HG02943 (cell line): Measurements from ENCODE around the gene SYNJ2.

Source experiments
- ATAC-seq: cut with Tn5 transposase; IDR thresholded peaks from one replicate; pipeline ENCODE4 v1.9.1; 2021; ENCODE audit warnings: mild to moderate bottlenecking, low read depth, moderate library complexity; ENCODE audit not compliant: unreplicated experiment

Gene SYNJ2

DNA sequence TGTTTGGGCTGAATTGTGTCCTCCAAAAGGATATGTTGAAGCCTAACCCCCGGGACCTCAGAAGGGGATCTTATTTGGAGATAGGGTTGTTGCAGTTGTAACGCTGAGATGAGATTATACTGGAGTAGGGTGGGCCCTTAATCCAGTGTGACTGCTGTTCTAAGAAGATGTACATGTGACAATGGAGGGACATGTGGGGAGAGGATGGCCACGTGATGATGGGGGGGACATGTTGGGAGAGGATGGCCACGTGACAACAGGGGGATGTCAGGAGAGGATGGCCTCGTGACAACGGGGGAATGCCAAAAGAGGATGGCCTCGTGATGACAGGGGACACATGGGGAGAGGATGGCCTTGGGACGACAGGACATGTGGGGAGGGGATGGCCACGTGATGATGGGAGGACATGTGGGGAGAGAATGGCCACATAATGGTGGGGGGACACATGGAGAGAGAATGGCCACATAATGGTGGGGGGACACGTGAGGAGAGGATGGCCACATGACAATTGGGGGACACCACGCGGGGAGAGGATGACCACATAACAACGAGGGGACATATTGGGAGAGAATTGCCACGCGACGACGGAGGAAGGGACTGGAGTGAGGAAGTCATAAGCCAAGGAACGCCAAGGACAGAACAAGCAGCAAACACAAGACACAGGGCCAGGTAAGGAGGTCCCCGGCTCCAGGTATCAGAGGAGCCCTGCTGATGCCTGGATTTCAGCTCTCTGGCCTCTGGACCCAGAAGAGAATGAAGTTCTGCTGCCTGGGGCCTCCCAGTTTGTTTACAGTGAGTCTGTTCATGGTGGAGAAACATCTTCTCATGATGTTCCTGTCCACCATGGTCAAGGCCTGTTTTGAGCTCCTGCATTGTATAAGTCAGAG, 29.2 kb downstream of the SYNJ2 start:
- ATAC-seq = no peak

DNA sequence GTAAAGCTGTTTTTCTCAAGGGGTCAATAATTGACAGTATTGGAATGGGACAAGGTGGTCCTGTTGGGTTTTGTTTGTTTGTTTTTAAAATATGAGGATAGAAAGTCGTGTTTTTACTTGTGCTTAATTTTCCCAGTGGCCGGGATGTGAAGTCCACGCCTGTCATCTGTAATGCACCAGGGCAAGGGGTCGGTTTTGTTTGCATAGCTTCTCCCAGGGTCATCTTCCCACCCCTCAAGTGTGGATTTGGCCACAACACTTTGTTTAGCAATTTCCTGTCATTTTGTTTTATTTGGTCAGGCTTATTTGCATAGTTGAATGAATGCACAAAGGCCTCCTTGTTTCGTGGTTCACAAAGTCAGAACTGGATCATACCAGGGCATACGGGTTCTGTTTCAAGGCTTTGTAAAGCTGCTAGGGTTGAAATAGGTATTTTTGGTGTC, 29.8 kb downstream of the SYNJ2 start:
- ATAC-seq = no peak

DNA sequence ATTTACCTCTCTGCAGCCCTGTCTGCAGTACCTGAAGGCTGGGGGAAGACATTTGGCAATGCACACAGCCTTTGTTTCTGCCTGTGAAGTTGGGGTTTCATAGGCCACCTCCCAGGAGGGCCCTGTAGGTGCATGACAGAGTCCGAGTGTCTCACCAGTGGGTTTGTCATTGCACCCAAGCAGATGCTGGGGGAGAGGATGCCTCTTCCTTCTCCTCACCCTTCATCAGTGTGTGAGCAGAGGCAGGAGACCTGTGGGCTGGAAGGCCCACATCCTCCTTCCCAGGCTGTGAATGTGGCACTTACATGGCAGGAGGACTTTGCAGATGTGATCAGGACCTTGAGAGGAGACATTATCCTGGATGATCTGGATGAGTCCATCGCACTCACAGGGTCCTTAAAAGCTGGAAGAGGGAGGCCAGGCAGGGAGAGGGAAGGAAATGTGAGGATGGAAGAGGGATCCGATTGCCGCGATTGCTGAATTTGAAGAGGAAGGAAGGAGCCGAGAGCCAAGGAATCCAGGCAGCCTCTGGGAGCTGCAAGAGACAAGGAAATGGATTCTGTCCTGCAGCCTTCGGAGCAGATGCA, 30.4 kb downstream of the SYNJ2 start:
- ATAC-seq = no peak

DNA sequence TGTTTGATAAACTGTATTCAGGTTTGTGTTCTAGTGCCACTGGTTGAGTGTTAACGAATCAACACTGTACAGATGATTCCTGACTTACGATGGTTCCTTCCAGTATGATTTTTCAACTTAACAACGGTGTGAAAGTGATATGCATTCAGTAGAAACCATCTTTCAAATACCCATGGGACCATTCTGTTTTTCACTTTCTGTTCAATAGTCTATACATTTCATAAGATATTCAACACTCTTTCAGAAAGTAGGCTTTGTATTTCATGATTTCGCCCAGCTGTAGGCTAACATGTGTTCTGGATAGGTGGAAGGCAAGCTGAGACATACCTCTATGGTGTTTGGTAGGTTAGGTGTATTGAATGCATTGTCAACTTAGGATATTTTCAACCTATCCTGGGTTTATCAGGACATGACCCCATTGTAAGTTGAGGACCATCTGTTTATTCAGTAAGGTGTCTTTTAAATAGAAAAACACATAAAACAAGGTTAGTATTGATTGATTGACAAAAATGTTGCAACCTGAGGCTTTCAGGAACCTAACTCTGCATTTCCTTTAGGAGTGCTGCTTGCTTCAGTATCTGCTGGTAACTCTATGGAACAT, 32.3 kb downstream of the SYNJ2 start:
- no peak for ATAC-seq

DNA sequence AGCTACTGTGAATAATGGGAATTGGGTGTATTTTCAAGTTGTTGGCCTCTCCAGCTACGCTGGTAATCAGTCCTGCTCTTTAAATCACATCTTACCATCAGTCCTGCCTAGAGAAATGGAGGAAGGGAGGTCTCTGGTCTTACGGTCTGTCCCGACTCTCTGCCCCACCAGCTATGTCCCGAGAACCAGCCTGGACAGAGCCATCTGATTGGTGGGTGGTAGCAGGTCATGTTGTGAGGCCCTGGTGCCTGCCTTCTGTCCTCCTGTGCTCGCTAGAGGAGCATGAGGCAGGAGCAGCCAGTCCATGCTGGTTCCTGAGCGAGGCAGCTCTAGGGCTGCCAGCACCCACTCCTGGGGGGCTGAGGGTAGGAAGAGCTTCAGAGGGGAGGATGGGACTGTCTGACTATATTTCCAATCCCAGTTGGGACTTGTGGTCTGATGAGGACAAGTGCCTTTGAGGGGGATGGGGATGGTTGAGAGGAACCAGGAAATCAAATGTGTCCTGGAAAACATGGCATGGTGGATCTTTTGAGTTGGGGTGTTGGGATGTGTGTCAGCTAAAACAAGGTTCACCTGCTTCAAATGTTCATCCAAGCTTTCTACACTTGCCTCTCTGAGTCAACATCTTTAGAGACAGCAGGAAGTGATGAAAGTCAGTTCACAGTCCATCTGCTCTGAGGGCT, 33.0 kb downstream of the SYNJ2 start:
- ATAC-seq = no peak

DNA sequence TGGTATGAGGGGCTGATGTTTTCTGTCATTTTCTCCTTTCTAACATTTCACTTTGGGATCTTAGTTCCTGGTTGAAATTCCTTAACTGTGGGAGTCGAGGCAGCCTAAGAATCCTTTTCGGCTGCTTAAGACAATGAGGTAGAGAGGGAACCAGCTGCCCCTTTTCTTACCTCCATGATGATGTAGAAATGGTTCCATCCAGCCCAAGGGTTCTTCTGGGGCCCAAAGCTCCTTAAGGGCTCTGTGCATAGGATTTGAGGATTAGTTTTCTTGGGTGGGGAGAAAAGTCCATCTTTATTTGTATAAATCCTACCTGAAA, 33.5 kb downstream of the SYNJ2 start:
- no peak for ATAC-seq

DNA sequence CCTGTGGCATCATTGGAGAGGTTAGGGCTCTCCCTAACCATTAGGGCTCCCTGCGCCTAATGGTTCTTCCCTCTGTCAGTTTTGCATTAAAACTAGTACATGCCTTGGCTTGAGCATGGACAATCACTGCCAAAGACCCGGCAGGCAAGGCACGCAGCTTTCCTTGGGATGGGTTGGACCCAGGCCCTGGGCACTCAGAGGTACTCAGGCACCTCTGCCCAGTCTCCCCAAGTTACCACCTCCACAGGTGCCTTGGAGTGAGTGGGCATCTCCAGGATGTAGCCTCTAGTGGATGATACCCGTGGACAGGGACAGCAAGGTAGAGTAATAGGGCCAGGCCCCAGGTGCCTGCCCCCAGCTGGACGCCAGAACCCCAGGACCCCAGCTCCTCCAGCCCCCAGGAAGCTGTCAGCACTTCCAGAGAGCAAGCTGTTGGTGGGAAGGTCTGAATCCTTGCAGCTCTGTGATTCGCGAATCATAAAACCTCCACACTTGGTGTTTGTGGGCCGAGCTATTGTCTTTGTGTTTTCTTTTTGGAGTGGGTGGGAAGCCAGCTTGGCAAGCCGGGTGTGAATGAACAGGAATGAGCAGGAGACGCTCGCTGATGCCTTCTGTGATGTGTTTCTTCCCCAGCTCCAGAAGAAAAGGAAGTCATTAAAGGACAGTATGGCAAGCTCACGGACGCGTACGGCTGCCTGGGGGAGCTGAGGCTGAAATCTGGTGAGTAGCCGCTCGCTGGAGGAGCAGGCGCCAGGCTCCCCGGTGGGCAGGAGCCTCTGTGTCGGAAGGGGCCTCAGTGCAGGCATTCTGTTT, 35.1 kb downstream of the SYNJ2 start:
- no peak for ATAC-seq

DNA sequence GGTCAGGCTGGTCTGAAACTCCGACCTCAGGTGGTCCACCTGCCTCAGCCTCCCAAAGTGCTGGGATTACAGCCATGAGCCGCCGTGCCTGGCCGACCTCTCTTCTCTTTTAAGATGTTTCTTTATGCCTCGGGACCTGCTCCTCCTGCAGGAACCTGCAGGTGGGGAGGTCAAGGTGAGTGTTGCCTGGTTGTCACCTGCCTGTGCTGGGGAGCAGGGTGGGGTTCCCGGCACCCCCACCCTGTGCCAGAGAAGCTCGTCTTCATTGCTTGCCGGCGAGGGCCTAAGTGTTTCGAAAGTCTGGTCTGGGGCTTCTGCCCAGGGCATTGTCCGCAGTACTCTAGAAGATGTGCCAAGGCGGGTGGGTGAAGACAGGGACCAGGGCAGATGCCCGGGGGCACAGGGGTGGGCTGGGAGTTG, 36.0 kb downstream of the SYNJ2 start:
- no peak for ATAC-seq

DNA sequence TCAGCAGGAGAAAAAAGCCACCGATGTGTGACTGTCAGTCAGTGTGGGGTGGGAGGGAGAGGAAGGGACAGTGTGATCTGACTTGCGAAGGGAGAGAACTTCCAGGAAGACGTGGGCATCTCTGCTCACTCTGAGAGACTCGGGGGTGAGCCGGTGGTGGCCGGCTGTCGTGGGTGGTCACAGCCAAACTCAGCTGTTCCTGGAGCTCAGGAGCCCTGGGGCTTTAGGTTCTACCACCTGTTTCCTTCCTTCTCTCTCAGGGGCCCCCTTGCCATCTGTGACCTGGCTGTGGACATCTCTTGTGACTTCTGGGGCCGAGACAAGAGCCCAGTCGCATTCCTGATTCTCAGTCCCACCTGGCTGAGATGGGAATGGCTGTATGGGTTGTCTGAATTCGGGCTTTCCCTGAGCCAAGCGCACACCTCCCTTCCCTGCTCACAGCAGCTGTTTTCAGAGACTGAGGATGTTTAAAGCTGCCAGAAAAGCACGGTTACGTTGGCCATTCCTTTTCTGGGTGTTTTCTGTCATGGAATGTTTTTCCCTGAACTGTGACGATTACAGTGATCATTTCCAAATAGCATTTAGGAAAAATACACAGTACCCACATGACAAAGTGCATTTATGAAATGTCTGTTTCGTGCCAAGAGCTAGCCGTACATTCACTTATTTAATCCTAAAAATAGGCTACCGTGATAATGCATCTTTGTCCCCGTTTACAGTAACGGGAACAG, 36.5 kb downstream of the SYNJ2 start:
- ATAC-seq = no peak

DNA sequence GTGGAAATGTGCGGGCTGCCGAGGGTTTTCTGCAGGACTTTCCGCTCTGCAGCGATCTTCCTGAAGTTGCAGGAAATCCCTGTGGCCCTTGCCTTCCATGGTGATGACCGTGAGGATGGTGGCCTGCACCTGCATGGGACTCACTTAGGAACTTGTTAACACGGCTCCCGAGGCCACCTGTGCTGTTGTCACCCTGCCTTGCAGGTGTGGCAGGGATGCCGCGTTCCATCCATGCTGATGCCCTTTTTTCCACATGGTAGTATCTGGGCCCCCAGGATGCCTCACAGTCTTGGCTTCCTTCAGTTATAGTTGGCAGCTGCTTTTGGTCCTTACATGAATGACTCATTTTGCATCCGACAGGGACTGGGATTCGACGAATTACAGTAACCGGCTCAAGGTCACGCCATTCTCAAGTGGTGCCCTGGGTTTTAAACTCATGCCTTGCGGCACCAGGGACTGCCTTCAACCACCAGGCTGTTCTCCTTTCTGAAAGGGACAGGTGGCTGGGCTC, 37.2 kb downstream of the SYNJ2 start:
- no peak for ATAC-seq

DNA sequence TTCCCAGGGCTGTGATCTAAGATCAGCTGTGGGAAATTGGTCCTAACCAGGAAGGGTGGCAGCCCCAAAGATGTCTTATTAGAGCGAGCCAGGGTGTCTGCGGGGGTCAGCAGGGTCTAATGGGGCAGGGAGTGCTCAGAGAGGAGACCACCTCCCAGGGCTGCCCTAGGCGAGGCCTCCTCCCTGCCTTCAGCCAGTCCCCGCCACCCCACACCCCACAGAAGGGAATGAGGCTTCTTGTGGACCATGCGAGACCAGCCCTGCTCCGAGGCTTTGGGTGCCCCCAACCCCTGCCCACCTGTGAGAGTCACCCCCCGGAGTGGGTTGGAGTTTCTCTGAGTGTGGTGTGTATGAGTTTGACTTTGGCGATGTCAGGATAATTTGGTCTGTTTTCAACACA, 37.8 kb downstream of the SYNJ2 start:
- no peak for ATAC-seq

DNA sequence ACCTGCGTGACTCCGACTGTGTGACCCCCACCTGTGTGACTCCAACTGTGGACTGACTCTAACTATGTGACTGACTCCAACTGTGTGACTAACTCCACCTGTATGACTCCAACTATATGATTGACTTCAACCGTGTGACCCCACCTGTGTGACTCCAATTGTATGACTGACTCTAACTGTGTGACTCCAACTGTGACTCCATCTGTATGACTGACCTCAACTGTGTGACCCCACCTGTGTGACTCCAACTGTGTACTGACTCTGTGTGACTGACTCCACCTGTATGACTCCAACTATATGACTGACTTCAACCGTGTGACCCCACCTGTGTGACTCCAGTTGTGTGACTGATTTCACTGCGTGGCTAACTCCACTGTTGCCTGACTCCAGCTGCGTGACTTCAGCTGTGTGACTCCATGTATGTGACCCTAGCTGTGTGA, 38.6 kb downstream of the SYNJ2 start:
- ATAC-seq = no peak

DNA sequence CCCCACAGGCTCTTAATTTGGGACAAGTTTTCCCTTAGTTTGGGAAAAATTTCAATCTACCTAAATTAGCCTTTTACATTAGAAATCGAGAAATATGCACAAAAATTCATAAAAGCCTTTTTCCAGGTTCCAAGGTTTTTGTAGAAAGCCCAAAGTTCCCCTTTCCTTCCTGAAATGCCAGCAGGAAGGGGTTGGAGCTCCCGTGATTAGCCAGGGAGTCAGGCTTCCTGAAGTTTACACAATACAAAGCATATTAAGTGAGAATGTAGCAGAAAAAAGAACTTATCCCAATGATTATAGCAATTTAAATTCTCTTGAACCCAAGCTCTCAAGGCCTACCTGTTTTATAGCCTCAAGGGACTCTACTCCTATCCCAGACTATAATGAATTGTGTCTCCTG, 39.1 kb downstream of the SYNJ2 start:
- ATAC-seq = no peak

DNA sequence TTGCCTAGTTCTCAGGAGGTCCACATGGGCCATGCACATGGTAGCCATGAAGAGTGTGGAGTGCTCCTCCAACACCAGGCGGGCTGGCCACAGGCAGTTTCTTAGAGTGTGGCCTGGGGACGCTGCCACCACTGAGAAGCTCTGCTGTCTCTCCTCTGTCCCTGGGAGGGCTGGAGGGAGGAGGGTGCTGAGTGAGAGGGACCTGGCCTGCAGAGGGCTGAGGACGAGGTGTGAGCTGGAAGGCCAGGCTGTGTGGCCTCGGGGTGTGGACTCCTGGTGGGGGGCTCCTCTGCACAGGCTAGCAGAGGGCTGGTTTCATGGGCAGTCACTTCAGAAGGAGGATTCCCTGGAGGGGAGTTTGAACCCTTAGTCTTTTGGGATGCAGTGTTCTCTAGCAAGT, 39.7 kb downstream of the SYNJ2 start:
- ATAC-seq = no peak

DNA sequence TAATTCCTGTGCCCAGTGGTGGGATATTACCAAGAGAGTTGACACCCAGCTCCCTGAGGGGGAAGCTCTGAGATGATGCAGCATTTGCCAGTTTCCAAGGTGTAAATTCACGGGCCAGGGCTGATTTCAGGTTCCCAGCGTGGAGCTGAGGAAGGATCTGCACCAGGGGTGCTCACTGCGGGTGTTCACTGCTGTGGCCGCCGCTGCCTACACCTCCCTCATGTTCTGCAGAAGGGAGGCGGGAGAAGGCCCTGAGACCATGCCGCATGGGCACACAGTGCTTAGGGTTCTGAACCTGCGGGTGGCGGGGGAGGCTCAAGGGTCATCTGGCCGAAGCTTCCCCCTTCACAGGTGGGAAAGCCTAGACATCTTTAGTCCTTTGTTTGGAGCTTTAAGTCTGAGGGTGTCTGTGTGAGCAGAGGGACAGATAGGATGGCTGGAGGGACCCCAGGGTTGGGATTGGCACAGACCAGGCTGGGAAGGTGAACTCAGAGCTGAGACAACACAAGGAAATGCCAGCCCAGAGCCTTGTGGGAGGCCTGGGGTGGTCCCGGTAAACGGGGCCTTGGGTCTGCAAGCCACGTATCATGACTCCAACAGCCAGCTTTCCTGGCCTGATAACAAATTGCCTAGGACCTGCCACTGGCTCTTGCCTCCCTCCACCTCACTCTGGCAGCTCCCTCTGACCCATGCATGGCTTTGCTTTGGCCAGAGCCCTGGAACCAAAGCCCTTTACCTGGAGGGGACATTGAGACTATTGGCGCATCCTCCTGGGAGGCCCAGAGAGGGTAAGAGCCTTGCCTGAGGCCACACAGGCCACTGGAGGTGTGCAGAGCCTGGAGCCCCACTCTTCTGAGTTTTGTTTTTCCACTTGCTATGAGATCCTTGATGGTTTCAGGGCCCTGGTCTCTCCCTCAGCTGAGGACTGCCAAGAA, 40.4 kb downstream of the SYNJ2 start:
- ATAC-seq = no peak

DNA sequence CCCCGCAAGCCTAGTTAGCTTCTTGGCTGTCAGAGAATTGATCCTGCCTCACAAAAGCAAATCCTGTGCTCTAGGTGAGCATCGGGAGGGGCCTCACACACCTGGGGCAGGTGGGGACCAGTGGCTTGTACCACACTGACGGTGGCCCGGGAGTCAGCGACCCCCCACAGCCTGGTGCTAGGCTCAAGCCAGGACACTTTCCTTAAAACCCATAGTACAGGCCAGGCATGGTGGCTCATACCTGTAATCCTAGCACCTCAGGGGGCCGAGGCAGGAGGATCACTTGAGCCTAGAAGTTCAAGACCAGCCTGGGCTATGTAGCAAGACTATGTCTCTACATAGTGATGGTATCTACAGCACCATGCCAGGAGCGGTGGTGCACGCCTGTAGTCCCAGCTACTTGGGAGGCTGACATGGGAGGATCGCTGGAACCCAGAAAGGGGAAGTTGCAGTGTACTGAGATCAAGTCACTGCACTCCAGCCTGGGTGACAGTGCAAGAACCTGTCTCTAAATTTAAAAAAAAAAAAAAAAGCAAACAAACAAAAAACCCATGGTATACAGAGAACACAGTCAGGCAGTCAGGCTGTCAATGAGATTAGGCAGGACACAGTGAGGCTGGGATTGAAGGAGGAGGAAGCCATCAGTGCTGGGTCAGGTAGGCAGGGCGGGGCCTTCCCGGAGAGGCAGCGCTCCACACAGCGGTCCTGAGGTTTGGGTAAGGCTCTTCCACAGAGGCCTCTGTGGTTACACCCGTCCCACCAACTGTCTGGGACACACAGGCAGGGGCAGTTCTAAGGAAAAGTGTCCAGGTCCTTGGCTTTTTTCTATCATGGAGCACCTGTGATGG, 41.3 kb downstream of the SYNJ2 start:
- ATAC-seq = no peak

DNA sequence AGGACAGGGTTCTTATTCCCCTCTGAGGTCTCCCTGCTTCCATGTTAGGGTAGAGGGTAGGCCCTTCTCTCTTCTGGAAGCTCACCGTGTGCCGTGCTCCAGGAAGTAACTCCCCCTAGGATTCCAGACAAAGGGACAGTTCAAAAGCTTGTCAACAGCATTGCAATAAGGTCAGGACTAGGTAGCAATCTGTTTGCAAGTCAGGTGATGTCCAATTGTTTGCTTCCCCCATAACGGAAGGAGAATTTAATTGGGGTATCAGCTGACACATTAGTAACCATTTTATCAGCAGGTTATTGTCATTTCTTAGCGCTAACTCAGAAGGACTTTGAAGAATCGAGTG, 41.9 kb downstream of the SYNJ2 start:
- ATAC-seq = no peak
